Panc1 (cell line): ENCODE results near the gene RNASE7. TPM values are rescaled to one million over a fixed set of nuclear protein-coding genes. Genes with fewer than 3 reads are reported as not detected.

Source experiments
- ATAC-seq: fragments of 200-7000 bp; cut with Tn5 transposase; 2 replicates; pipeline ENCODE4 v1.9.1; 2020; ENCODE audit warnings: mild to moderate bottlenecking, moderate library complexity
- BruUV-seq: library from RNA; stranded (reverse); fragments of 400-500 nt; replicated peaks from 2 replicates; lab custom pipeline; 2021; lab: Mats Ljungman, UMichigan
- CTCF ChIA-PET: fragments of 300-600 bp; sonication (Branson Sonifier 250); formaldehyde crosslinking; loops from one replicate; lab custom pipeline; 2022; ENCODE audit warnings: antibody characterized with exemption; lab: Charles Lee
- POLR2A ChIA-PET: fragments of 300-600 bp; sonication (Branson Sonifier 250); formaldehyde crosslinking; loops from one replicate; lab custom pipeline; 2022; ENCODE audit warnings: antibody characterized with exemption; lab: Charles Lee
- DNase-seq: peaks from one replicate; pipeline ENCODE4 v3.0.0-alpha.2; 2010; ENCODE audit warnings: low read depth, low spot score
- H3K27ac ChIP-seq: 2 replicates; pipeline ENCODE4 v1.5.1; 2011; ENCODE audit warnings: mild to moderate bottlenecking, low read length, inconsistent platforms
- H3K27me3 ChIP-seq: fragments of 200-500 bp; sonication (Bioruptor generic); 2 replicates; pipeline ENCODE4 v1.6.0; 2014; ENCODE audit warnings: low read length, inconsistent platforms; ENCODE audit not compliant: control insufficient read depth, insufficient read depth
- H3K36me3 ChIP-seq: fragments of 200-500 bp; sonication (Bioruptor generic); 2 replicates; pipeline ENCODE4 v1.5.1; 2014; ENCODE audit warnings: inconsistent platforms, mild to moderate bottlenecking, low read length, moderate library complexity; ENCODE audit not compliant: control insufficient read depth, insufficient read depth
- H3K4me1 ChIP-seq: 2 replicates; pipeline ENCODE4 v1.5.1; 2011; ENCODE audit warnings: inconsistent platforms, mild to moderate bottlenecking, low read length, moderate library complexity; ENCODE audit not compliant: control insufficient read depth, insufficient read depth
- H3K4me3 ChIP-seq, 2 experiments: 2 replicates each; pipeline ENCODE4 v1.5.1; 2011 to 2012; ENCODE audit warnings: low read depth in 2 of 2, low read length in 2 of 2, mild to moderate bottlenecking in 2 of 2, inconsistent platforms in 1 of 2, moderate library complexity in 1 of 2
- H3K9me3 ChIP-seq: fragments of 200-500 bp; sonication (Bioruptor generic); 2 replicates; pipeline ENCODE4 v1.5.1; 2014; ENCODE audit warnings: low read depth, mild to moderate bottlenecking, inconsistent platforms, low read length, moderate library complexity; ENCODE audit not compliant: control insufficient read depth, insufficient read depth
- CTCF ChIP-seq: fragments of 450-650 bp; IDR thresholded peaks from 2 replicates; pipeline ENCODE4 v1.5.1; 2017; ENCODE audit warnings: mild to moderate bottlenecking
- POLR2AphosphoS5 ChIP-seq: IDR thresholded peaks from 2 replicates; pipeline ENCODE4 v1.6.1; 2012; ENCODE audit warnings: mild to moderate bottlenecking, low read depth, low read length, moderate library complexity
- REST ChIP-seq, 2 experiments: IDR thresholded peaks; 2 replicates each; pipeline ENCODE4 v1.6.1; 2011 to 2012; ENCODE audit warnings: low read depth in 2 of 2, control low read depth in 1 of 2, low read length in 1 of 2, mild to moderate bottlenecking in 1 of 2, moderate library complexity in 1 of 2; ENCODE audit not compliant: insufficient read depth in 1 of 2
- SIN3A ChIP-seq: IDR thresholded peaks from 2 replicates; pipeline ENCODE4 v1.6.1; 2012; ENCODE audit warnings: low read depth, mild to moderate bottlenecking, low read length, moderate library complexity, borderline replicate concordance; ENCODE audit not compliant: insufficient read depth
- TCF7L2 ChIP-seq: IDR thresholded peaks from 2 replicates; pipeline ENCODE4 v1.6.1; 2011; ENCODE audit warnings: mild to moderate bottlenecking, low read depth, low read length, inconsistent platforms
- in situ Hi-C: cut with HindIII; loops from 2 replicates; pipeline ENCODE4 v1.10.0; 2016; ENCODE audit warnings: low sequenced_read_pairs, low pct_unique_long_range_greater_than_20kb
- intact Hi-C: fragments of 100-400 bp; cut with micrococcal nuclease; formaldehyde crosslinking; loops from one replicate; pipeline ENCODE4 v1.10.0; 2022; ENCODE audit not compliant: unreplicated experiment
- total RNA-seq: library from RNA; stranded (reverse); gene quantifications from one replicate; pipeline ENCODE4 v1.2.1, GENCODE V29; 2021; ENCODE audit not compliant: unreplicated experiment

RNASE7 gene
- total RNA-seq, 1 experiment from 2014 or later = not detected

- no peaks in the 10 kb centered on the region for H3K4me1 ChIP-seq
- in situ Hi-C loops (no loop called here), intact Hi-C loops (no loop called here)
- H3K27me3 ChIP-seq = no peaks in the 10 kb centered on the region
- TF ChIP-seq CTCF = no peak
- no peak for TF ChIP-seq POLR2AphosphoS5
- TF ChIP-seq SIN3A = no peak
- no peak for TF ChIP-seq REST (IDR thresholded peaks at IDR 0.05; ENCODE audit: insufficient read depth in 1 of 2, low read depth in 2 of 2, low read length in 1 of 2)
- no peak for TF ChIP-seq TCF7L2
- H3K4me3 ChIP-seq = no peak within 1 kb of the TSS
- ATAC-seq (no peak; the same call in 1 of the 2 replicates), DNase-seq (no peak)
- CTCF ChIA-PET = no interaction called here
- no peaks in the 10 kb centered on the region for H3K9me3 ChIP-seq
- H3K36me3 ChIP-seq = no peaks in the 10 kb centered on the region; the same call in 1 of the 2 replicates
- no peak within 1 kb of the TSS for H3K27ac ChIP-seq
- POLR2A ChIA-PET = no interaction called here
- BruUV-seq = no TSS peak
These were observed 43.3 kb upstream of the RNASE7 start, which contains the start of gene SLC39A2 for GRCh38 chr14:20998674-20999366. Gene SLC39A2 (plus strand): TSS chr14:20999293. CDS start chr14:20999447, 154 bp downstream.

- no TSS peak for BruUV-seq
- in situ Hi-C loops (no loop called here), intact Hi-C loops (no loop called here)
- DNase-seq (no peak), ATAC-seq (no peak)
- TF ChIP-seq TCF7L2 = no peak
- no peak for TF ChIP-seq CTCF
- no peak for TF ChIP-seq SIN3A
- TF ChIP-seq REST (IDR thresholded peaks at IDR 0.05; ENCODE audit: insufficient read depth in 1 of 2, low read depth in 2 of 2, low read length in 1 of 2) = no peak
- TF ChIP-seq POLR2AphosphoS5 = no peak
- ChIA-PET CTCF (no interaction called here), POLR2A (no interaction called here)
- no peaks in the 10 kb centered on the region for H3K4me1 ChIP-seq
- no peaks in the 10 kb centered on the region for H3K9me3 ChIP-seq
- no peak overlapping the region for H3K27ac ChIP-seq
- no peak overlapping the region for H3K4me3 ChIP-seq
- H3K36me3 ChIP-seq = no peaks in the 10 kb centered on the region; the same call in 1 of the 2 replicates
- H3K27me3 ChIP-seq = no peaks in the 10 kb centered on the region
These were observed 42.6 kb upstream of the RNASE7 start for GRCh38 chr14:20999591-20999990.
